LoVo (cell line): ENCODE measurements around the gene SND1.
A peak's percentile ranks its signal among the peaks of the same experiment; 100 is the strongest.

Source experiments
- DNase-seq: peaks from one replicate; pipeline ENCODE4 v3.0.0-alpha.2; 2016; ENCODE audit warnings: low spot score

SND1 gene

DNA sequence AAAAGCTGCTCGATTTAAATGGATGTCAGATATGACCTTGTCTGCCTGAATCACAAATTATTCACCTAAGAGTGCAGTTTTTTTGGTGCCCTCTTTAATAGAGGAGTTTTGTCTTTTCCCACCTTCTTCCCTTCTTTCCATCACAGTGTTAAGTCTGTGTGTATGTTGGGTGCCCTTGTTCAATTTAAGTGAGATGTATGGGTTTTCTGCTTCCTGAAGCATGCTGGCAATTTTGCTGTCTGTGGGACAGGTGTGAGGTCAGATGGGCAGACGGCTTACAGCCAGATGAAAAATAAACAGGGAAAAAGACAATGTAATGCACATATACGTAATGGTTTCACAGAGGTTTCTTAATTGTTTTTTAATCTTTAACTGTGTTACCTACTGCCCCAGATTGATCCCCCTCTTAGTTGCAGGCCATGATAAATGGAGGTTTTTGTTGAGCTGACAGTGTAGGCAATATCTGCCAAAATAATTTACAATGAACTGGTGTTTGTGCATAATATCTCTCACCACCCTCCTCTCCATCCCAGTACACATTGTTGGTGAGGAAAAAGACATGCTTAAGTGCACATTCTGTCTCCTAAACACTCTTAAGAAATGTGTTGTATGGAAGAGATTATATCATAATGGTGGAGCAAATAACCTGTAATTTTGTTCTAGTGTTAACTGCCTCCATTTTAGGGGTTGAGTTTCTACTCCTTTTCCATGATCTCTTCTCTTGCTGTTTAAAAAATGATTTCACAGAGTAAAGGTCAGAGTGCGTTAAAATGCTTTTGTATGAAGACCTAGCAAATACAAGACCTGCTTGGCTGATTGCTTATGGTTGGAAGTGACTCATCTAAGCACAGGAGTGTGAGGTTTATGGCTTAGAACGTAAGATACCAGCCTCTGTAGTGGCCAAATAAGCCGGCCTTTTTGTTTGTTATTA is 255.4 kb downstream of the SND1 start:
- peak; percentile 79 for DNase-seq

DNA sequence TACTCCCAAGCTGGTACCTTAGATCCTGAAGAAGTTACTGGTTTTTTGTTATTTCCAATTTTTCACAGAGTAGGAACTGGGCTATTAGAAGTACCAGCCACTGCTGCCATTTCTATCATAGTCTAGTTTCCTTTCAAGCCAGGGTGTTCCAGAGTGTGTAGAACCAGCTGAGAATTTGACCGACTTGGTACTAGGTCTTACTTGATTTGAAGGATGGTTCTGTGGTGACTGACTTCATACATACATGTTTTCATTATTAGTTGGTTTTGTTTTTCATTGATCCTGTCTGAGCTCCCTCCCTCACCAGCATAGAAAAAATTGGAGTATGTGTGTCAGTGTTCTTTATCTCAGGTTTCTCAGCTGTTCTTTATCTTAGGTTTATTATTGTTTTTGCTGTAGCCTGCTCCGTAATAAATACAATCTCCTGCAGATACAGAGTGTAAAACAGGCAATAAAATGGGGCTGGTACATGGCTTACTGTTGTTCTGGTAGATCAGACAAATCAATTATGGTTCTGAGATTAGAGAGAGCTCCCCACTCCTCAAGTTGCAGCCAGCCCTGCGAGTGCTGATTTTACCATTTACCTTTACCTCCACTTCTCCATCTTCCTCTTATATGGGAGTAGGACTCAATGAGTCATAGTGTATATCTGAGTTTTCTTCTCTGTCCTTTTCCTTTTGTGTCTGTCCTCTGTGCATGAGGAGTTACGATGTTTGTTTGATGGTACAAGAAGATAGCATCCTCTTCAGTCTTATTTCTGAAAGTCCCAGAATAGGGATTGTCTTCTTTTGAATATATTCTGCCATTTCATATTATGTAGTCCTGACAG is 256.6 kb downstream of the SND1 start:
- DNase-seq: no peak

DNA sequence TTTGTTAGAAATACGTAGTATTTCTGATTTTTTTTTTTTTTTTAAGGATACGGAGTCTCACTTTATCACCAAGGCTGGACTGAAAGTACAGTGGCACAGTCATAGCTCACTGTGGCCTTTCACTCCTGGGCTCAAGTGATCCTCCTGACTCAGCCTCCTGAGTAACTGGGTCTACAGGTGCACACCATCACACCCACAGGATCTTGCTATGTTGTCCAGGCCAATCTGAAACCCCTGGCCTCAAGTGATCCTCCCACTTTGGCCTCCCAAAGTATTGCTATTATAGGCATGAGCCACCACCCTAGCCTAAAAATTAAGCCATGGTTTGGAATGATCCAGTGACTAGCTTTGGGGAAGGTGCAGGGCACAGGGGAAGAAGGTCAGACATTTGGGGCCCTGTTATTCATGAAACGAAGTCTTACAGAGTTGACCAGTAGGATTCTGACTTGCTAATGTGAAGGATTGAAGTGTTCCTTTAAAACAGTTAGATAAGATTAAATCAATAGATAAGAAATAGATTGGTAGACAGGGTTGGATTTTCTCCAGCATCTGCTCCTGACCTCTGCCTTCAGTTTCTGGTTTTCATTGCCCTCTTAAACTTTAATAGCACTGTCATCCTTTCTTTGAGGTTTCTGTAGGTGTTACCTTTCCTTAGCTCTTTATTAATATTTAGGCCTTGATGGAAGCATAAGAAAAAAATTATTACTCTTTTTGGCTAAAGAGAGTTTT is 257.6 kb downstream of the SND1 start:
- no peak for DNase-seq

DNA sequence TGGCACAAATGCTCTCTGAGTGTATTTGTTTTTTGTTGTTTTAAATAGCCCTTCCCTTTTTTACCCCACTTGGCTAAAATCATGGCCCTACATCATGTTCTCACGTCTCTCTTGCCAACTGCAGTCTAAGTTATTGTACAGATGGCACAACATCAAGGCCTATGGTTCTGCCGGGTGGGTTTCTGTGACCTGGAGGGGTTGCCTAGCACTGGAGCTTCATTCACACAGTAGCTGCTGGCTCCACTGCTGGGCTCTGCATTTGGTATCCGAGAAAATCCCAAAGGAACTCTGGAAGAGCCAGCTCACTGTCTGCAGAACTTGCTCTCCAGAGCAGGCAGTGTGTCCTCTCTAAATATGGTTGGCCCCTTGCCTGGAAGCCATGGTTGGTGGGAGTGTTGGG is 258.7 kb downstream of the SND1 start:
- no peak for DNase-seq

DNA sequence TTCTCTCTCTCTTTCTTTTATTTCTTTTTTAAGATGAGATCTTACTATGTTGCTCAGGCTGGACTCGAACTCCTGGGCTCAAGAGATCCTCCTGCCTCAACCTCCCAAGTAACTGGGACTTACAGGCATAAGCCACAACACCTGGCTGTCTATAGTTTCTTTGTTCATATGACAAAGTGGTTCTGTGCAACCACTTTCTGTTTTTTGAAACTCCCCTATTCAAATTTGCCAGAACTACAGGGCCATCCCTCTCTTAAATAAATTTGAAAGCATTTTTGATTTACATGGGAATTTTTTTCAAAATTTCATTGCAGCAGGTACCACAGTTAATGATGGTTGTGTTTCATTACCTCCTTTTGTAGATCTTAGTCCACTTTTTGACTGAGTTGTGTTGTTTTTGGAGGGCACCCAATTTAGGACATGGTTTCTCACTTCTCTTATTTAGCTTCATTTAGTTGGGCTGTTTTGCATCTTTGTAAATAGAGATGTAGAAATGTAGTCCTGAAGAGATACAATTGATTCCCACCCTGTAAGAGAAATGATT is 260.0 kb downstream of the SND1 start:
- DNase-seq: no peak

DNA sequence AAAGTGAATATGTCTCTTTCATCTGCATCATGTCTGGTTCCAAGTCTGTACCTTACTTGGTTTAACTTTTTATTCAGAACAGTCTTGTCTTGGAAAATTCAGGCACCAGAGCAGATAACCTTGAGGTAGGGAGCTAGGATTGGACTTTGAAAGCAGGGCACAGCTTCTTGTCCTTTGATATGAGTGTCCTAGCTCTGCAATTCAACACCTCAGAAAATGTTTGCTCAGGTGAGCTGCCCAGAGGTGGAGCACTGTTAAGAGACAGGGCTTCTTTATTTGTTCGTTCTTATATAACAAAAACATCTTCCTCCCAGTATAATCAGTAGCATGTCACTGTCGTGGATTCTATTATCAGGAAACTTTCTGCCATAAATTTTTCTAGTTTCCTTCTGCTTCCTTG is 260.9 kb downstream of the SND1 start:
- no peak for DNase-seq

DNA sequence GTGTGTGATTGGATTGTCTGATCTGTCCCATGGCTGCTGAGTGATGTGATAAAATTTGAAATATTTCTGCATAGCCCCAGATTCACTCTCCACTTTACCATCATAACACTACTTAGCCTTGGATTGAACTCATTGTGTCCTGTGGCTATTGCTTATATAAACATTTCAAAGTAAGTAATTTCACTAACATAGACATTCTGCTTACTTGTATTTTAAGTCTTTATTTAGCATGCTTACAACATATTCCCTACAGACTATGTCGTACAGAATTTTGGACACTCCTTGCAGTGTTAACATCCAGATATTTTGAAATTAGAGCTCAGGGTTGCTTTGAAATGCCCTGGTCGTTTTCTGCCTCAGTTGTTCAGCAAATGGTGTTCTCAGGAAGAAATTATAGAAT is 261.7 kb downstream of the SND1 start:
- DNase-seq: no peak

DNA sequence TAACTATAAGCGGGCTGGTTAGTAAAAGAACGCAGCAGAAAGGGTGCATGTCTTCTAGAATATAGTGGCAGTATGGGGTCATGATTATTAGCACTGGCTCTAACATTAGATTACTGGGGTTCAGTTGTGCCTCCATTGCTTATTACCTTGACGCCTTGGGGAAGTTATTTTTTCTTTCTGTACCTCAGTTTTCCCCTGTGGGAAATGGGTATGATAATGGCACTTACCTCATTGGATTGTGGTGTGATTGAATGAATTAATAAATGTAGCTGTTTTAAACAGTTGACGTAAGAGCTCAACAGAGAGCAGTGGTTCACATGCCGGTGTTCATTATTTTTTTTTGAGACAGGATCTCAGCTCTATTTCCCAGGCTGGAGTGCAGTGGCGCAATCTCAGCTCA is 262.7 kb downstream of the SND1 start:
- no peak for DNase-seq

DNA sequence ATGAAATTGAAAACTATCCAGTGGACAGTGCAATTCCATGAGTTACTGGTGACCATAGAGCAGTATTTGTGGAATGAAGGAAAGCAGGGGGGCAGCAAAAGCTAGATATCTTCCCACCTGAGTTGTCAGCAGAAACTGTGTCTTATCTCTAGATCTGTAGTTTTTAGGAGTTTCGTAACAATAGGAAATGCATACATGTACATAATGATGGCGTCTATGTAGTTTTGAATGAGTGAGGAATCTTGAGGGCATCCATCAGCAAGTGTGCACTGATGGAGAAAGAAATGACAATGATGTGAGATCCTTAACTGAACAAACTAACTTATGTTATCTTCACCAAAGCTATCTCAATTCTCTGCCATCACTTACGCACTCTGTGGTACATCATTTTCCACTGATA is 264.7 kb downstream of the SND1 start:
- no peak for DNase-seq

DNA sequence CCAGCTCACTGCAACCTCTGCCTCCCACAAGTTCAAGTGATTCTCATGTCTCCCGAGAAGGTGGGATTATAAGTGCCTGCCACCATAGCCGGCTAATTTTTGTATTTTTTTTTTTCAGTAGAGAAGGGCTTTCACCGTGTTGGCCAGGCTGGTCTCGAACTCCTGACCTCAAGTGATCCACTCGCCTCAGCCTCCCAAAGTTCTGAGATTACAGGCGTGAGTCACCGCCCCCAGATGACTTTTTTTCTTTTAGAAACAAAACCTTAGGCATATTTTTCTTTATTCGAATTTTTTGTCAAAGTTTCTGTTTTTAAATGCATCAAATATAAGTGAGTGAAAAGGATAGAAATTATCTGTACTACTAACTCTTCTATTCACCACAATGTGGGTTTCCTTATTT is 266.1 kb downstream of the SND1 start:
- DNase-seq: no peak

DNA sequence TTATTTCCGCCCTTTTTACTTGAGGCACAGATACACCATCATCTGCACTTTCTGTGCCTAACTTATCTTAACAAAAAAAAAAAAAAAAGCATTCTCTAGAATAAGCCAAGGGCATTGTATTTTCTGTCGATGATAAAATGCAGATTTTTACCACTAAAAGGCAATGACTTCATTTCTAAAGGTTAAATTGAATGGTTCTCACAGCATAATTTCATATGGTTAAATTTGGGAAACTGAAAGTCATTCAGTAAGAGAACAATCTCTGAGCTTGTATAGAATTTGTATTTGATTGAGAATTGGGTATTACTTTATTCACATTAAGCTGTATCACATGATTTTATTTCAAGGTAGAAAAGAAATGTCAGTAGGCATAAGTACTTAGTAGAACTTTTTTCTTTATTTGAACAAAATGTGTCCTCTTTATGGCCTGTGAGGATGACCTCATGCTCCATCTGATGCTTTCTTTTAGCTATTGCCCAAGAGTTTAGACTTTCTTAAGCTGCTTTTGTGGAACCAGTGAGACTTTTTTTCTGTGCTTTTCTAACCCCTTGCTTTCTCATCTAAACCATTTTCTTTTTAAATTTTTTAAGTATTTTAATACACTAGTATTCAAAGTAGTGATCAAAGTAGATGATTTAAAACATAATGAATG is 268.9 kb downstream of the SND1 start:
- DNase-seq: no peak

DNA sequence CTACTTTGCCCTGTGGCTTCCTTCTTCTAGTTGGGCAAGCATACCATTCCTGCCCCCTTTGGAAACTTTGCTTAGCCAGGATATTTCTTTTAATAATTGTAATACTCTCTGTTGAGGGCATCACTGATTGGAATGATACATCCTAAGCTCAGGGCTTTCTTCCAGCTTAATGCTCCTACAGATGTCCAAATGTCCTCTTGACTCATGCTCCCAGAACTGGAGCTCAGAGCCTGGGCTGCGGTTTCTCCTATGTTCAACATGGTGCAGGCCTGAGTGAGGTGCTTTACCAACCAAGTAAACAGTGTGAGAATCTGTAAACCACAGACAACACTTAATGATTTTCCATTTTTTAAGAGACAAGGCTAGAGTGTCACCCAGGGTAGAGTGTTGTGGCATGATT is 270.7 kb downstream of the SND1 start:
- no peak for DNase-seq

DNA sequence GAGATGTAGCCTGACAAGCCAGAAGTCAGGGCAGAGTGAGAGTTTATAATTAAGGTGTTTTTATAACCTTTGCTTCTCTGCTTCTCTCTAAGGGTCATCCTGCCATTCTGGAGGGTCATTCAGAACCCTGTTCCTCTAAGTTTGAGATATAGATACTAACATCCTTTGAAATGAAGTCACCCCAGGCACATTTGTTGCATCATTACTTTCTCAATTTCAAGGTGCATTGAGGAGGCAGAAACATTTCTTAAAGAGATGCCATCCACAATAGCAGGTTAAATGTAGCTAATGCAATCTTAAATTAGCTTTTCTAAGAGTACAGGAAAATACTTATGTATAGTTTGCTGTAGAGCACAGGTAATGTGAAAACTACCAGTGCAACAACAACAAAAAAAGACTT is 272.9 kb downstream of the SND1 start:
- no peak for DNase-seq

DNA sequence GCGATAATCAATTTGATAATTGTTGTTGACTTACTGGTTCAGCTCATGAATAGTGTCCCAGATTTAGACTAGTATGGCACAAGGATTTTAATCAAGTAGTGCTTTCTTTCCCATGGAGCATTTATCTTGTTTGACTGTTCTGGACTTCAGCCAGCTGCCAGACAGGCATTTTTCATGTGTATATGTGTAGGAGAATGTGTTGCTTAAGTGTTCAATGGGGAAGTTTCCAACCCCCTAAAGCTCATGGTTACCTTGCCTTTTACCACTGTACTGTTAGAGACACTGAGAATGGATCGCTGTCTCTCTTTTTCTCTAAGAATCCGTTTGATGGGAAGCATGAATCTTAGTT is 275.3 kb downstream of the SND1 start:
- DNase-seq: no peak

DNA sequence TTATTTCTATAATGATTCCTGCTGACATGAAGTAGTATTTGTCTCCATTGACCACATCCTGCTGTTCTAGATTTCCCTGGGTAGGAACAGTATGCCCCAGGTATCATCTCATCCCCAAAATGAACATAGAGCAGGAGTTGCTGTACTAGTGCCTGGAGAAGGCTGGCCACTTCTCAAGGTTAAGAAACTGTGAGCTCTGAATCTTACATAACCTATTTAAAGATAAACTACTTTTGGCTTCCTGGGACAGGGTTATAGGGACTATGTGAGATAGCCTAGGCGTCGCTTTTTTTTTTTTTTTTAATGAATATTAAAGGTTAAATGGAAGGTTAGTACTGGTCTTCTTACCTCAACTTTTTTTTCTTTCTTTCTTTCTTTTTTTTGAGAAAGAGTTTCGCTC is 276.2 kb downstream of the SND1 start:
- no peak for DNase-seq

DNA sequence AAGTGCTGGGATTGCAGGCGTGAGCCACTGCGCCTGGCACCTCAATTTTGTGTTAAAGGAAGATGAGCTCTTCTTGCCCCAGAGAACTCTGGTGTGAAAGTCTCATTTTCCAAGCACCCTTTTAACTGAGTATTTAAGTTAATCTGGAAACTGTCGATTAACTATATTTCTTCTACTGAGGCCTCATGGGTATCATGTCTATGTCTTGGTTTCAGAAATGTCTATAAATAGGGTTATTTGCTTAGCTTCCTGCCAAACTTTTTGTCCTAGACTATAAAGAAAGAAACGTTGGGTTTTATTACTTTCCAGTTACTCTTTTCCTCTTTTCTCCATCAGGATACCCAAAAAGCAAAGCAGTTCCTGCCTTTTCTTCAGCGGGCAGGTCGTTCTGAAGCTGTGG is 276.9 kb downstream of the SND1 start:
- no peak for DNase-seq

DNA sequence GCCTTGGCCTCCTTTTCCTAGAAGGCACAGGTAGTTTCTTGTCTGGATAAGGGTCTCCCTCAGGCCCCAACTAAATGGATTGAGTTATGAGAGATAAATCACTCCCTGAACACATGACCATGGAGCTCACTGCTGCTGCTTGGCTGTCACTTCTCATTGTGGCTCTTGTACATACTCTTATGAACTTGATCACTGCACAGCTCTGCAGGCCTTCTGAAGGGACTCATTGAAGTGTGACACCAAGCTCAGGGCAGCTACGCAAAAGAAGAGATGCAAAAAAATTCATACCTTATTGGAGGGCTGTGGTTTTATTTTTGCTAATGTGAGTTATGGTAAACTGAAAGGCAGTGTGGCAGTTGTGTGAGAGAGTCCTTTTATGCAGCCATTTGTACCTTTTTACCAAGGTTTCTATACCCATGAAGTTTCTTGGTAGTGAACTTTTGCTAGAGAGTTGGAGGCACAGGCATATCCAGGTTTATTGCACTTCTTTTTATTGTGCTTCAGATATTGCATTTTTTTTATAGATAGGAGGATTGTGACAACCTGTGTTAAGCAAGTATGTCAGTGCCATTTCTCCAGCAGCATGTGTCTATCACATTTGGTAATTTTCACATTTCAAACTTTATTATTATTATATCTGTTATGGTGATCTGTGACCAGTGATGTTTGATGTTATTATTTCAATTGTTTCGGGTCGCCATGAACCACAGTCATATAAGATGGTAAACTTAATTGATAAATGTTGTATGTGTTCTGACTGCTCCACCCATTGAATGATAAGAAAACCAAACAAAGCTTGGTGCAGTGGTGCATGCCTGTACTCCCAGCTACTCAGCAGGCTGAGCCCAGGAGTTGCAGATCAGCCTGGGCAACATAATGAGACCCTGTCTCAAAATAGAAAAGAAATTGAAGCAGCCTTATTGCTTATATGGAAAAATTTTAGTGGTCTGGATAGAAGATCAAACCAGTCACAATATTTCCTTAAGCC is 278.6 kb downstream of the SND1 start:
- no peak for DNase-seq

DNA sequence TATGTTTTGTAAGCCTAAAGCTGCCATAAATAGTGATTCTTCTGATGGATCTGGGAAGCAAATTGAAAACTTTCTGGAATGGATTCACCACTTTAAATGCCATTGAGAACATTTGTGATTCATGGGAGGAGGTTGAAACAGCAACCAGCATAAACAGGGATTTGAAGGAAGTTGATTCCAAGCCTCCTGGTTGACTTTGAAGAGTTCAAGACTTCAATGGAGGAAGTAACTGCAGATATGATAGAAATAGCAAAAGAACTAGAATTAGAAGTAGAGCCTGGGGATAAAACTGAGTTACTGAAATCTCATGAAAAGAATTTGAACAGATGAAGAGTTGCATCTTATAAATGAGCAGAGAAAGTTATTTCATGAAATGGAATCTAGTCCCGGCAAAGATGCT is 280.1 kb downstream of the SND1 start:
- DNase-seq: no peak

DNA sequence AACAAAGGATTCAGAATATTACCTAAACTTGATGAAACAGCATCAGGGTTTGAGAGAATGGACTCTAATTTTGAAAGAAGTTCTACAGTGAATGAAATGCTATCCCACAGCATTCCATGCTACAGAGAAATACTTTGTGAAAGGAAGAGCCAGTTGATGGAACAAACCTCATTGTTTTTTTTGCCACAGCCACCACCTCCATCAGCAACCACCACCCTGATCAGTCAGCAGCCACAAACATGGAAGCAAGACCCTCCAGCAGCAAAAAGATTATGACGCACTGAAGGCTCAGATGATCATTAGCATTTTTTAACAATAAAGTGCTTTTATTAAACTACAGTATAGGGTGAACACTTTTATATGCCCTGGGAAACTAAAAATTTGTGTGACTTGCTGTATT is 280.5 kb downstream of the SND1 start:
- DNase-seq: no peak

DNA sequence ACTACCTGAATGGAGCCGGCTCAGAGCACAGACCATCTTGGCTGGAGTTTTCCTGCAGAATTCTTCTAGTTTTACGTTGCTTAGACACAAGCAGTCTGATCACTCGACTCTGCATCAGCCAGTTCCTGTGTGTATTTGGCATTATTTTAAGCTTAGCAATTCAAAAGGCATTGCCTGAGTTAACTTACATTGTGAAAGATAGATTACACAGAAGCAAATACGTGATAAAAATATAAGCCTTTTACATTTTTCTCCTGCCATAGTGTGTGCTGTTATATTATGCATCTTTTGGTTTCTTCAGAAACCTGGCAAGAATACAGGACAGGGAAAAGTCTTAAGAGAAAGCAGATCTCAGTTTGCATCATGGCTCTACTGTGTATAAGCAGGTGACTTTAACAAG is 281.2 kb downstream of the SND1 start:
- DNase-seq: no peak

DNA sequence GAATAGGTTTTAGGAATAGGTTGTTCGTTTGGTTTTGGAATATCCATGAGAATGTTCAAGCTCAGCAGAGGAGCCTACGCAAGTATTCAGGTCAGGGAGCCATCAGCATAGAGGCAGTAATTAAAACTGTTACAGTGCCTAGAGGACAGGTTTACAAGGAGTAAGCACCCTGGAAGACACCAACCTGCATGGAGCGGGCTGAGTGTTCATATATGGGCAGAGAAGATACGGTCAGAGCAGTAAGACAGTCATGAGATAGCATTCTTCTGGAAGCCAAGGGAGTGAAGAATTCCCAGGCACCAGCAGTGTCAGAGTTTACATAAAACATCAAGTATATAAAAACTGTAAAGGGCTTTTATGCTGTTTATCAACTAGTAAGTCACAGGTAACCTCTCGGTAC is 282.7 kb downstream of the SND1 start:
- no peak for DNase-seq
